ENCODE measurements around the gene TYW3. TPM values are rescaled to one million over a fixed set of nuclear protein-coding genes. Genes with fewer than 3 reads are reported as not detected.

Gene TYW3
- total and polyA plus RNA-seq, 2 of the 13 experiments (the other 11 are each of a cell fraction or from before 2014, with no cell fraction given): 17.6 to 45.8 TPM

GRCh38 chr1:74732960-74733603, at the start of gene TYW3, which contains the start of gene CRYZ (continued):
- TF ChIP-seq KAT8 (CRISPR knock-in tag; IDR thresholded peaks at IDR 0.05) (peak; percentile 95), PRMT3 (CRISPR knock-in tag; IDR thresholded peaks at IDR 0.05; ENCODE audit: borderline replicate concordance, low read depth) (no peak), ZNF781 (CRISPR knock-in tag; IDR thresholded peaks at IDR 0.05; ENCODE audit: borderline replicate concordance, not compliant biosample characterization) (peak; percentile 21), LBX2 (CRISPR knock-in tag; IDR thresholded peaks at IDR 0.05; ENCODE audit: borderline replicate concordance) (no peak), RAD21 (CRISPR knock-in tag; IDR thresholded peaks at IDR 0.05) (no peak), ZBED4 (CRISPR knock-in tag; IDR thresholded peaks at IDR 0.05; ENCODE audit: borderline replicate concordance) (0 out of 2 replicates have a peak, but pooled peaks have one; percentile 47), ZNF12 (CRISPR knock-in tag; IDR thresholded peaks at IDR 0.05) (peak; percentile 23; the same call in 1 of the 2 replicates), ELK4 (CRISPR knock-in tag; IDR thresholded peaks at IDR 0.05; ENCODE audit: borderline replicate concordance) (no peak), TFAP4 (IDR thresholded peaks at IDR 0.05; ENCODE audit: borderline replicate concordance, low read depth) (0 out of 2 replicates have a peak, but pooled peaks have one; percentile 11), ARNT (IDR thresholded peaks at IDR 0.05) (no peak), CREM (IDR thresholded peaks at IDR 0.05) (peak; percentile 77; the same call in 1 of the 2 replicates), CREM (CRISPR knock-in tag; IDR thresholded peaks at IDR 0.05) (no peak), TBX2 (CRISPR knock-in tag; IDR thresholded peaks at IDR 0.05; ENCODE audit: borderline replicate concordance) (peak; percentile 73), ZNF761 (CRISPR knock-in tag; conservative IDR thresholded peaks at IDR 0.05) (no peak), ZNF142 (CRISPR knock-in tag; IDR thresholded peaks at IDR 0.05) (no peak)

Measured in HepG2 (cell line).